ENCODE measurements around the gene EED. TPM values are rescaled to one million over a fixed set of nuclear protein-coding genes. Genes with fewer than 3 reads are reported as not detected.
"Not testable (repeated sequence)": the region's sequence is repeated elsewhere in the genome, so short reads cannot be mapped to it uniquely, and the experiment has no call there.

The EED gene
- polyA plus RNA-seq, 3 donors, result 40.3 to 44.0 (median 43.9) TPM

DNA sequence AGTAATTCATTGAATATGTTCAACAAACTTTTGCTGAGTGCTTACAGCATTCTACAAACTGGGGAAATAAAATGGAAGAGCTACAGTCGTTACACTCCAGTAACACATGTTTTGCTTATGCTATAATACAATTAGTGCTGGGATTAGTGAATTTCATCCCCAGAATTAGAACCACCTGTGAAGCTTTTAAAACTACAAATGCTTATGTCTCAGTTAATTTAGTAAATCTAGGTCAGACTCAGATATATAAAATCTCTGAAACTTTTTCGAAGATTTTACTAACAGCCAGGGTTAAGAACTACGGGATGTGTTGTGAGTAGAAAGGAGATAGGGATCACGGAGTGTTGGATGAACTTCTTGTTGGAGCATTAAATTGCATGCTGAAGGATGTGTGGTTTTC, 33.7 kb upstream of the EED start:
- DNase-seq (ENCODE audit: extremely low read depth in 1 of 11, low read depth in 9 of 11, low spot score in 4 of 11), result no peak

DNA sequence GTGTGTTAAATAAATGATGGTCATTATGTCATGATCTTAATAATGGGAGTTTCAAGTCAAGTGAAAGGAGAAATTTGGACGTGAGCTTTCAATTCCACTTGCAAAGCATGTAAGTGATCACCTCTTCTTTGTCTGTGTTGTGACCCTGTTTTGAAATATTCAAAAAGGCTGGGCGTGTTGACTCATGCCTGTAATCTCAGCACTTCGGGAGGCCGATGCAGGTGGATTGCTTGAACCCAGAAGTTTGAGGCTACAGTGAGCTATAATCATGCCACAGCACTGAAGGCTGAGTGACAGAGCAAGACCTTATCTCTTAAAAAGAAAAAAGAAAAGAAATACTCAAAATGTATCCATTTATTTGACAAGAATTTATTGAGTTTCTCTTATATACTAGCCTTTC, 32.9 kb upstream of the EED start:
- no peak for DNase-seq (ENCODE audit: extremely low read depth in 1 of 11, low read depth in 9 of 11, low spot score in 4 of 11)

DNA sequence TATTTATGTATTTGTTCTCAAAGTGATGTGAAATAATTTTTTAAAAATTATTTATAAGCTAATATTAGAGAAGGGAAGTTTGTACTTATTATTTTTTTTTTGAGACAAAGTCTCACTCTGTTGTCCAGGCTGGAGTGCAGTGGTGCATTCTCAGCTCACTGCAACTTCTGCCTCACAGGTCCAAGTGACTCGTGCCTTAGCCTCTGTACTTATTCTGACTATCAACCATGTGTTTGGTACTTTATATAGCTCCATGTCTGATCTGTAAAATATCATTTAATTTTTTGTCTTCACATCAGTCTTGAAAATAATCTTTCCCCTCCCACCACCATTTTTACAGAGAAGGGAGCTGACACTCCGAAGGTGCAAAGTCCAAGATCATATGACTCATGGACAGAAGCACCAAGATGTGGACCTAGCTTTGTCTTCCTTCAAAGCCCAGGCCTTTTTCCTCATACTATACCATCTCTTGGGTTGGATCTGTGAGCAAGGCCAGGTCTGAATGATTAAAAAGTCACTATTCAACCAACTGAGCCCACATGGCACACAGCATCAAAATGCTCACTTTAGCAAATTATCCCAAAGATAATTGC, 32.4 kb upstream of the EED start:
- no peak for DNase-seq (ENCODE audit: extremely low read depth in 1 of 11, low read depth in 9 of 11, low spot score in 4 of 11)

DNA sequence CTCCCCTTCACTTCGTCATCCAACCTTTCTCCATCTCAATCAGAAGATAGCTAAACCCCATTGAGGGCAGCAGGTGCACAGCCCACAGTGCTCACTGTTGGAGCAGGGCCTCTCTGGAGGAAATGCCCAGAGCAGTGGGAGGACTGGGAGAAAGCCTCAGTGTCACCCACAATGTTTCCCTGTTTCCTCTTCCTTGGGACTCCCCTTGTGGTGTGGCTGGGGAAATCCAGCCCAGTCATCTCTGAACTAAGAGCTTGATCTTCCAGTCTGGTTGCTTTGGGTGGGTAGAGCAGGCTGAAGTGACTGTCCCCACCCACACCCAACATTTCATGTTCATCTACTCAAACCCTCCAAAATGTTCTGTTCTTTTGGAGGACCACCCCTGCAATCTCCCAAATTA, 29.8 kb upstream of the EED start:
- no peak for DNase-seq (ENCODE audit: extremely low read depth in 1 of 11, low read depth in 9 of 11, low spot score in 4 of 11)

DNA sequence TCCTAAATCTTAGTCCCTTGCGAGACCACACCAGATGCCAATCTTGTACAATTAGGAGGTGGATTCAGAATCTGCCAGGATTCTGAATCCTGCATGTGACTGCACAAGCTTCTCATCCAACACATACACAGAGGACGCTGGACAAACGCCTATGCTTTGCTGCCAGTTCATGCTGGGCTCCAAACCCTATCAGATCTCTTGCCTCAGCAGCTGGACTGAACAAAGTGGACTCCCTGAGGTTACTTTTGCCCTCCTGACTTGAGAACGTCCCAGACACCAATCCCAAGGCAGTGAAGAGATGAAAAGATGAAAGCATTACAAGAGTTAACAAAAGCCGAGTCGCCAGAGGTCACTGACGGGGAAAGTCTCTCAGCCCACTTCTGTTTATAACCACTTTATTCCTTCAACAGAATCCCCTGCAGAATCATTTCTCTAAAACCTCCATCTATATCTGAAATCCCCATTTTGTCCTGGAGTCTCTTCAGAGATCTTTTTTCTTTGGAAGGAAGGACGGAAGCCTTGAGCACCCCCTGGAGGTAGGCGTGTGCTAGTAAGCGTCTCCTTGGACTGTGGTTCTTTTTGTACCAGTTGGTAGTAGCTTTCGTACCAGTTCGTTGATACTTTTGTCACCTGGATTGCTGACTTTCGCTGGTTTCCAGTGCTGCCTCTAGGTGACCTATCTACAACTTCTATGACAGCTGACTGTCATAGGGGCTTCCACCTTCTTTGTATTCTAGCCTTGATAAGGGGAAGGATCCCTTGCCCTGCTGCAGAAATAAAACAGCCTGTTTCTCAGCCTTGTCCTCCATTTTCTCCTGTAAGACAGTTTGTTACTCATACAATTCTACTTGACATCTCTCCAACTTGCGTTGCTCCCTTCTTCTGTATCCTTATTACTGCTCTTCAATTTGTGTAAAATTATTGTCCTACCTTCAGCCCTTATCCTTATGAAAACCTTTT, 26.1 kb upstream of the EED start:
- DNase-seq (ENCODE audit: extremely low read depth in 1 of 11, low read depth in 9 of 11, low spot score in 4 of 11), result peak; percentile 47 to 82 (median 73)

DNA sequence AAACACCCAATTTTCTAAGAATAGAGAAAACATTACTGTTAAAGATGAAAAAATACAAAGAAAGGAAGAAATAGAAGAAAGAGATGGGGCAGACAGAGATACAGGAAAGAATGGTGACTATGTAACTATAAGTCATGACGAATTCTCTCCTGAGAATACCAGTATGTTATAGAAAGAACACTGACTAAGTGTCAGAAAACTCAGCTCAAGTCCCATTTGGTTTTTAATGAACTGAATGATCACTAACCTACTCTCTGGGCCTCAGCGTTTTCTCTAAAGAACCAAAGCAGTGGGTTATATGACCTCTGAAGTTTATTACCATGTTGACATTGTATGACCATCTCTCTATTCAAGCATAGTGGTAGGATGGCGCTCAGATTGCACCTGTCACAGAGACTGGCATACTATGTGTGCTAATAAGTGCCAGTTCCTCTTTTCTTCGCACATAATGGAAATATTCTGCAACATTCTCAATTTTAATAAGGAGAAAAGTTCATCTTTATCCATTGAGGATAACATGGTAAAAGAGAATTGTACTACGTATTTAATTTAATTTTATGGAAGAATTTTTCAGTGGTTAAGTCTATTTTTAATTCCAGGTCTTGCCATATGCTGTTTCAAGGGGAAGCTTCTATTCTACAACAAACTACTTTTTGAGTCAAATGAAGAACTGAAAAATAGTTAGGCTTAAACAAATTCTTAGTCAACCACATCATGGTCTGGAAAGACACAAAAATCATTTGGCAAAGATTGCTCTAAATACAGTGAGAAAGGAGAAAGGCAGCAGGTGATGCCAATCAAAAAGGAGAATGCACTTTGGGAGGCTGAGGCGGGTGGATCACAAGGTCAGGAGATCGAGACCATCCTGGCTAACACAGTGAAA, 25.0 kb upstream of the EED start:
- DNase-seq (ENCODE audit: extremely low read depth in 1 of 11, low read depth in 9 of 11, low spot score in 4 of 11), result no peak

DNA sequence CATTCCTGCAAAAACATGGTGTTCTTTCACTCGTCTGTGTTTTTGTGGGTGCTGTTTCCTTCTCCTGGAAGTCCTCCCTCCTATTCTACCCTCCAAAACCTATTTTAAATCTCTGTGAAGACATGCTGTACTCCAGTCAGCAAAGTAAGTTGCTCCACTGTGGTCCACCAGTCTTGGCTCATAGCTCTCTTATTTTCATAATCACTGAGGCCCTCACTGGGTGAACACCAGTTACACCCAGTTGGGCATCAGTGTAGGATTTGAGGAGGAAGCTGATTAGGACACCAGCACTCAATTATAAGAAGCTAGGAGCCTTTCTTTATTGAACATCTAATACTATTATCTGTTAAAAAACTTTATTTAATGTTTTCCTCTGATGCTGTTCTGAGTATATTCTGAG, 23.9 kb upstream of the EED start:
- no peak for DNase-seq (ENCODE audit: extremely low read depth in 1 of 11, low read depth in 9 of 11, low spot score in 4 of 11)

DNA sequence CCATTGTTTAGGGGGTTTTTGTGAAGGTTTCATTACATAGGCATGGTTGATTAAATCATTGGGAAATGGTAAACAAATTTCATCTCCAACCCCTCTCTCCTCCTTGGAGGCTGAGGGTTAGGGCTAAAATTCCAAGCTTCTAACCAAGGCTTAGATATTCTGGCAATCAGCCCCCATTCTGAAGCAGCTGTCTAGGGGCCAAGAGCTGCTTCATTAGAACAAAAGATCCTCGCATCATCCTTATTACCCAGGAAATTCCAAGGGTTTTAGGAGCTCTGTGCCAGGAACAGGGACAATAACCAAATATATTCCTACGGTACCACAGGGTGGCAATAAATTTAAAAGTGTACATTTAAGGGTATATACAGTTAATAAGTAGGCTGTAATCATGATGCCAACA, 22.5 kb upstream of the EED start:
- no peak for DNase-seq (ENCODE audit: extremely low read depth in 1 of 11, low read depth in 9 of 11, low spot score in 4 of 11)

DNA sequence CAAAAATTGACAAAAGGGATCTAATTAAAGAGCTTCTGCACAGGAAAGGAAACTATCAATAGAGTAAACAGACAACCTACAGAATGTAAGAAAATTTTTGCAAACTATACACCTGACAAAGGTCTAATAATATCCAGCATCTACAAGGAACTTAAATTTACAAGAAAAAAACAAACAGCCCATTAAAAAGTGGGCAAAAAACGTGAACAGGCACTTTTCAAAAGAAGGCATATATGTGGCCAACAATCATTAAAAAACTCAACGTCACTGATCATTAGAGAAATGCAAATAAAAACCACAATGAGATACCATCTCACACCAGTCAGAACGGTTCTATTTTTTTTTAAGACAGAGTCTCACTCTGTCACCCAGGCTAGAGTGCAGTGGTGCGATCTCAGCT, 20.0 kb upstream of the EED start:
- not testable (repeated sequence) for DNase-seq (ENCODE audit: extremely low read depth in 1 of 11, low read depth in 9 of 11, low spot score in 4 of 11)

DNA sequence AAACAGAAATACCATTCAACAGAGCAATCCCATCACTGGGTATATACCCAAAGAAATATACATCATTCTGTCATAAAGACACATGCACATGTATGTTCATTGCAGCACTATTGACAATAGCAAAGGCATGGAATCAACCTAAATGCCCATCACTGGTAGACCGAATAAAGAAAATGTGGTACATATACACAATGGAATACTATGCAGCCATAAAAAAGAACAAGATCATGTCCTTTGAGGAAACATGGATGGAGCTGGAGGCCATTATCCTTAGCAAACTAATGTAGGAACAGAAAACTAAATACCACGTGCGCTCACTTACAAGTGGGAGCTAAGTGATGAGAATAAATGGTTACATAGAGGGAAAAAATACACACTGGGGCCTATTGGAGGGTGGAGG, 19.2 kb upstream of the EED start:
- not testable (repeated sequence) for DNase-seq (ENCODE audit: extremely low read depth in 1 of 11, low read depth in 9 of 11, low spot score in 4 of 11)

DNA sequence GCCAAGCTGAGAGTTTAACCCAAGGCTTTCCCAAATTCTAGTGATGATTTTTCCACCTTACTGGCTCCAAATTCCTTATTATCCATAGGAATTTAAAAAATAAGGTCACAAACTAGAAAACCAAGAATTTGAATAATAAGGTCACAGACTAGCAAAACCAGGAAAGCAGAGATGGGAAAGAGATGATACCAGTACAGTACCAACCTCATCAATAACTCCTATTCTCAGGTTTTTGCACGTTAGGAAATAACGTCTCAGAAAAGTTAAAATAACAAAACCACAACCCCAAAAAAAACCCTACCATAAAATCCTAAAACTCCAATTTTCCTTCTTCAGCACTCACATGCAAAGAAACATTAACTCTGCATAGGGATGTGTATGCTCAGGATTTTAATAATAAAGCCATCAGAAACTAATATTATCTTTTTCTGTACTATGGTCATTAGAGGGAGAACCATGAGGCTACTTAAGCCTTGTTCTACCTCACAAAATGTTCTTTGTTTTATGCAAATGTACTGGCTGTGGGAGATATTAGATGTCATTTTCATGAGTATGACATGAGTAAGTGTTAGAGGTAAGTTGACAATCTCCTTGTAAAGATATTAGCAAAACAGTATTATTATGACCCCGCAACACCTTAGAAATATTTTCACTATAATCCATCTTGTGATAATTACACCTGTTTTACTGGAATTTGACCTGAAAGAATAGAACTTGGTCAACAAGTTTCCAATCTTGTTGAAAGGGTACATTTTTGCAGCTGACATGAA, 16.1 kb upstream of the EED start:
- DNase-seq (ENCODE audit: extremely low read depth in 1 of 11, low read depth in 9 of 11, low spot score in 4 of 11), result no peak

DNA sequence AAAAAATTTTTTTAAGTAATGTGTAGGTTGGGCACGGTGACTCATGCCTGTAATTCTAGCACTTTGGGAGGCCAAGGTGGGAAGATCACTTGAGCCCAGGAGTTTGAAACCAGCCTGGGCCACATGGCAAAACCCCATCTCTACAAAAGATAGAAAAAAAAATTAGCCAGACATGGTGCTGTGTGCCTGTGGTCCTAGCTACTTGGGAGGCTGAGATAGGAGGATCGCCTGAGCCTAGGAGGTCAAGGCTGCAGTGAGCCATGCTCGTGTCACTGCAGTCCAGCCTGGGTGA, 15.6 kb upstream of the EED start:
- DNase-seq (ENCODE audit: extremely low read depth in 1 of 11, low read depth in 9 of 11, low spot score in 4 of 11), result not testable (repeated sequence)

DNA sequence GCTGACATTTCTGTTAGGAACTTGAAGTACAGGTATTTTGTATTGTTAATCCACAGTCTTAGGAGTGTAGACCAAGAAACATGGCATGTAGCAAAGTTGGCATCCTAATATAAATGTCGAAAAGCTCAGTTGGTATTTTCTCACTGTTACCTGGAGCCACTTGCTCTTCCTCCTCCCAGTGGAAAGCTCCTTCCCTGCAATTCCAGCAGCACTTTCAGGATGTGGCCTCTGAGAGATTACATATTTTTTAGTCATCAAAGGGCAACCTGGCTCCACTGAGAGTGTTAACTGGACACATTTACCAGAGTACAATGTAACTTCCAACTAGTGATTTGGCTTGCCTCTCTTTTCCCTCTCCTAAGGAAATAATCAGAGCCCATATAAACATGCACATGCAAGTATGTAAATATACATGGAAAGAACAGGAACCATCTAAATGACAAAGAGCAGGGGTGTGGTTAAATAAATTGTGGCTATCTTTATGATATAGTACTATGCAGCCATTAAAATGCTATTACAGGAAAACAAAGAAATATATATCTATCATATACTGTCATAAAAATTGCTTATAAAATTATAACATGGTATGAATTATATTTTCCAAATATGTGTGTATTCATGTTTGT, 14.3 kb upstream of the EED start:
- DNase-seq (ENCODE audit: extremely low read depth in 1 of 11, low read depth in 9 of 11, low spot score in 4 of 11), result no peak

DNA sequence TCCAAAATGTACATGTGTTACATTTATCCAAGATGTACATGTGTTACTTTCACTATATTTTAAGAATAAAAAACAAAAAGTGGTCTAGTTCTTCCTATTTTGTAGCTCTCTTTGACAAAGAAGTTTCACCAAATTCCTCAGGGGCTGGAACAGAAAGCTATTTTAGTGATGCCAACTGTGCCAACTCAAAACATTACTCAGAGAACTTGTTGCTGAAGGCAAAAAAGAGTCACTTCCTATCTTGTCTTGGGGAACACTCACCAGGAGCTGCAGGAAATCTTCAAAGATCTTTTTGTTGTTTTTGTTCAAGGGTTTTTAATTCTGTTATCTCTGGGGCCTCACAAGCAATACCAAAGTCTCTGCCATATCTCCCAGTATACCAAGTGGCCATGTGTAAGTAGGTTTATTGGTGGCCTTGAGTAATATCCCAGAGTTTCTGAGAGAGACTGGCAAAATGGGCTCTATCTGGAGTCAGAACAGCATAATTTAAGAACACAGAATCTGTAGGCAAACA, 13.6 kb upstream of the EED start:
- no peak for DNase-seq (ENCODE audit: extremely low read depth in 1 of 11, low read depth in 9 of 11, low spot score in 4 of 11)

DNA sequence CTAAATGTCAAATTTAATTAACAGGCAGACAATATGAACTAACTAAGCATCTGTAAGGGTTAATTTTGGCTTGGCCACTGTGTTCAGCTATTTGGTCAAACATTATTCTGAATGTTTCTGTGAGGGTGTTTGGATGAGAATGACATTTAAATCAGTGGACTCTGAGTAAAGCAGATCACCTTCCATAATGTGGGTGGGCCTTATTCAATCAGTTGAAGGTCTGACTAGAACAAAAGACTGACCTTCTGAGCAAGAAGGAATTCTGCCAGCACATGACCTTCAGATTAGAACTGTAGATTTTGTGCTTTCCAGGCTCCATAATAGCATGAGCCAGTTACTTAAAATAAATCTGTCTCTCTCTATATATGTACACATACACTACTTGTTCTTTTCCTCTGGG, 12.0 kb upstream of the EED start:
- DNase-seq (ENCODE audit: extremely low read depth in 1 of 11, low read depth in 9 of 11, low spot score in 4 of 11), result no peak

DNA sequence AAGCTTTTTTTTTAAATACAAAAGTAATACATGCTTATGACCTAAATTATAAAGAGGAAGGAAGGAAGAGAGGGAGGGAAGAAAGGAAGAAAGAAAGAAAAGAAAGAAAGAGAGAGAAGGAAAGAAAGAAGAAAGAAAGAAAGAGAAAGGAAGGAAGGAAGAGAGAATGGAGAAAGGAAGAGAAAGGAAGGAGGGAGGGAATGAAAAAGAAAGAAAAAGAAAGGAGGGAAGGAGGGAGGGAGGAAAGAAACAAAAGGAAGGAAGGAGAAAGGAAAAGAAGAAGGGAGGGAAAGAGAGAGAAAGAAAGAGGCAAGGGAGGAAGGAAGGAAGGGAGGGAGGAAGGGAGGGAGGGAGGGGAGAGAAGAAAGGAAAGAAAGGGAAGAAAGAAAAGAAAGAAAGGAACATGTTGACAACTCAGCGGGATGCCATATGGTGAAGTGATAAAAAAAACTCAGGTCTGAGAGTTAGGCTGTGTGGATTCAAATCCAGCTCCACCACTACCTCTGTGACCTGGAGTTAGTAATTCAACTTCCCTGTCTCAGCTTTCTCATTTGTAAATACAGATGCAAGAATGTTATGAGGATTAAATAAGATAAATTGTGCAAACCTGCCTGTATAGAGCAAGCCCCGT, 9.6 kb upstream of the EED start:
- no peak for DNase-seq (ENCODE audit: extremely low read depth in 1 of 11, low read depth in 9 of 11, low spot score in 4 of 11)

DNA sequence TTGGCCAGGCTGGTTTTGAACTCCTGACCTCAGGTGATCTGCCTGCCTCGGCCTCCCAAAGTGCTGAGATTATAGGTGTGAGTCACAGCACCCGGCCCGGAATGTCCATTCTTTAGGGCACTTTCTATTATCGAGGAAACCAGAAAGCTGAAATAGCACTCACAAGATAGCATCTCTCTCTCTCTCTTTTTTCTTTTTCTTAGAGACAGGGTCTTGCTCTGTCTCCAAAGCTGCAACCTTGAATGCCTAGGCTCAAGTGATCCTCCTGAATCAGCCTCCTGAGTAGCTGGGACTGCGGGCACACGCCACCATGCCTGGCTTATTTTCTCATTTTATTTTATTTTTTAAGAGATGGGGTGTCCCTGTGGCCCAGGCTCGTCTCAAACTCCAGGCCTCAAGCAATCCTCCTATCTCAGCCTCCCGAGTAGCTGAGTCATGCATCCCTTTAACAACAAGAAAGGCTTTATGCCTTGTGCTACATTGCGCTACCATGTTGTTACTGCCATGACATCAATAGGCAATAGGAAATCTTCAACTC, 7.2 kb upstream of the EED start:
- DNase-seq (ENCODE audit: extremely low read depth in 1 of 11, low read depth in 9 of 11, low spot score in 4 of 11), result no peak

DNA sequence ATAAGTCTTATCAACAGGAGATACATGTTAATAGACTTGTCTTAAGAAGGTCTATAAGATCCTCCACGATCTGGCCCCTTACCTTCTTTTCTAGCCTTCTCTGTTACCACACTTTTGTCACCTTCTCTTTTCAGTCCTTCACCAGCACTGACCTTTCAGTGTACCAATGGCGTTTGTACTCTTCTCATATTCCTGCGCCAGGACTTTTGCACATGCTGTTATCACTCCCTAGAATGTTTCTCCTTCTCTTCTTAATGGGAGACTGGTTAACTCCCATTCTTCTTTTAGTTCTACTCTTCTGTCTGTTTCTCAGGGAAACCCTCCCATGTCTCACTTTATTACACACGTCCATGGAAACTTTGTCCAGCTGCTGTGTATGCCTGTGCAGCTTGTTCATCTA, 4.4 kb upstream of the EED start:
- no peak for DNase-seq (ENCODE audit: extremely low read depth in 1 of 11, low read depth in 9 of 11, low spot score in 4 of 11)

Data from renal cortex interstitium (tissue), 11 donors.